ENCODE measurements around the gene WASF3.

WASF3 gene

GRCh38 chr13:26585136-26585535 is 27.7 kb downstream of the WASF3 start:
- in situ Hi-C loops (cut with HindIII; ENCODE audit: low sequenced_read_pairs): no loop called here

- in situ Hi-C loops (cut with HindIII; ENCODE audit: low sequenced_read_pairs): no loop called here
Measured at GRCh38 chr13:26587251-26587650, 29.8 kb downstream of the WASF3 start.

GRCh38 chr13:26589226-26589625 is 31.7 kb downstream of the WASF3 start:
- in situ Hi-C loops (cut with HindIII; ENCODE audit: low sequenced_read_pairs): no loop called here

- in situ Hi-C loops (cut with HindIII; ENCODE audit: low sequenced_read_pairs): no loop called here
Measured at GRCh38 chr13:26589754-26590153, 32.3 kb downstream of the WASF3 start.

- in situ Hi-C loops (cut with HindIII; ENCODE audit: low sequenced_read_pairs): no loop called here
Measured at GRCh38 chr13:26590379-26590778, 32.9 kb downstream of the WASF3 start.

- in situ Hi-C loops (cut with HindIII; ENCODE audit: low sequenced_read_pairs): no loop called here
Measured at GRCh38 chr13:26590951-26591350, 33.5 kb downstream of the WASF3 start.

GRCh38 chr13:26591672-26592071 is 34.2 kb downstream of the WASF3 start:
- in situ Hi-C loops (cut with HindIII; ENCODE audit: low sequenced_read_pairs): no loop called here

GRCh38 chr13:26593661-26594060 is 36.2 kb downstream of the WASF3 start:
- in situ Hi-C loops (cut with HindIII; ENCODE audit: low sequenced_read_pairs): no loop called here

GRCh38 chr13:26594363-26594762 is 36.9 kb downstream of the WASF3 start:
- in situ Hi-C loops (cut with HindIII; ENCODE audit: low sequenced_read_pairs): no loop called here

- in situ Hi-C loops (cut with HindIII; ENCODE audit: low sequenced_read_pairs): no loop called here
Measured at GRCh38 chr13:26596458-26596857, 39.0 kb downstream of the WASF3 start.

- in situ Hi-C loops (cut with HindIII; ENCODE audit: low sequenced_read_pairs): no loop called here
Measured at GRCh38 chr13:26599403-26599802, 41.9 kb downstream of the WASF3 start.

- in situ Hi-C loops (cut with HindIII; ENCODE audit: low sequenced_read_pairs): no loop called here
Measured at GRCh38 chr13:26599860-26600259, 42.4 kb downstream of the WASF3 start.

- in situ Hi-C loops (cut with HindIII; ENCODE audit: low sequenced_read_pairs): no loop called here
Measured at GRCh38 chr13:26600343-26600742, 42.9 kb downstream of the WASF3 start.

GRCh38 chr13:26601669-26602068 is 44.2 kb downstream of the WASF3 start:
- in situ Hi-C loops (cut with HindIII; ENCODE audit: low sequenced_read_pairs): no loop called here

- in situ Hi-C loops (cut with HindIII; ENCODE audit: low sequenced_read_pairs): no loop called here
Measured at GRCh38 chr13:26602783-26603182, 45.3 kb downstream of the WASF3 start.

- in situ Hi-C loops (cut with HindIII; ENCODE audit: low sequenced_read_pairs): no loop called here
Measured at GRCh38 chr13:26604784-26605545, 47.5 kb downstream of the WASF3 start.

GRCh38 chr13:26605845-26606244 is 48.4 kb downstream of the WASF3 start:
- in situ Hi-C loops (cut with HindIII; ENCODE audit: low sequenced_read_pairs): no loop called here

- in situ Hi-C loops (cut with HindIII; ENCODE audit: low sequenced_read_pairs): no loop called here
Measured at GRCh38 chr13:26606631-26607030, 49.1 kb downstream of the WASF3 start.

- in situ Hi-C loops (cut with HindIII; ENCODE audit: low sequenced_read_pairs): no loop called here
Measured at GRCh38 chr13:26614721-26615120, 57.2 kb downstream of the WASF3 start.

- in situ Hi-C loops (cut with HindIII; ENCODE audit: low sequenced_read_pairs): no loop called here
Measured at GRCh38 chr13:26616126-26616525, 58.6 kb downstream of the WASF3 start.

- in situ Hi-C loops (cut with HindIII; ENCODE audit: low sequenced_read_pairs): no loop called here
Measured at GRCh38 chr13:26618726-26619125, 61.2 kb downstream of the WASF3 start.

- in situ Hi-C loops (cut with HindIII; ENCODE audit: low sequenced_read_pairs): no loop called here
Measured at GRCh38 chr13:26619358-26619757, 61.9 kb downstream of the WASF3 start.

All from endothelial cell of hepatic sinusoid (primary cell).